Erythroblast (primary cell): ENCODE results near the gene SLC38A8.

ENCODE experiments used
- GATA1 ChIP-seq: IDR thresholded peaks from 2 replicates; pipeline ENCODE4 v1.6.1; 2011; ENCODE audit warnings: low read depth, mild to moderate bottlenecking, control low read depth, low read length, moderate library complexity
- POLR2A ChIP-seq: IDR thresholded peaks from 2 replicates; pipeline ENCODE4 v1.6.1; 2011; ENCODE audit warnings: mild to moderate bottlenecking, low read length

GRCh38 chr16:83970430-83970815, 72.2 kb downstream of the SLC38A8 start:
- TF ChIP-seq POLR2A, result no peak
- no peak for TF ChIP-seq GATA1
